Neural progenitor cell (in vitro differentiated cells): ENCODE data around the gene ADGRV1. TPM values are rescaled to one million over a fixed set of nuclear protein-coding genes. Genes with fewer than 3 reads are reported as not detected.

ENCODE experiments used
- DNase-seq: peaks from one replicate; pipeline ENCODE4 v3.0.0-alpha.2; 2016; ENCODE audit warnings: low spot score
- H2AFZ ChIP-seq: fragments of 200-600 bp; sonication (generic); replicated peaks from 2 replicates; pipeline ENCODE4 v1.6.1; 2016; ENCODE audit warnings: antibody characterized with exemption
- H3F3A ChIP-seq: fragments of 200-600 bp; sonication (generic); 2 replicates; pipeline ENCODE4 v1.6.1; 2016; ENCODE audit warnings: antibody characterized with exemption, low read depth
- H3K27ac ChIP-seq: fragments of 200-600 bp; sonication (generic); 2 replicates; pipeline ENCODE4 v1.5.1; 2016; ENCODE audit warnings: mild to moderate bottlenecking
- H3K27me3 ChIP-seq: fragments of 200-600 bp; sonication (generic); 2 replicates; pipeline ENCODE4 v1.6.1; 2016; ENCODE audit warnings: mild to moderate bottlenecking, moderate library complexity
- H3K36me3 ChIP-seq: fragments of 200-600 bp; sonication (generic); 2 replicates; pipeline ENCODE4 v1.5.1; 2016
- H3K4me1 ChIP-seq: fragments of 200-600 bp; sonication (generic); 2 replicates; pipeline ENCODE4 v1.6.1; 2016; ENCODE audit warnings: mixed run types
- H3K4me2 ChIP-seq: fragments of 200-600 bp; sonication (generic); 2 replicates; pipeline ENCODE4 v1.6.1; 2016
- H3K4me3 ChIP-seq: fragments of 200-600 bp; sonication (generic); 2 replicates; pipeline ENCODE4 v1.5.1; 2016
- H3K79me2 ChIP-seq: fragments of 200-600 bp; sonication (generic); 2 replicates; pipeline ENCODE4 v1.6.1; 2016; ENCODE audit warnings: low read depth
- H3K9ac ChIP-seq: fragments of 200-600 bp; sonication (generic); 2 replicates; pipeline ENCODE4 v1.6.1; 2016
- H3K9me3 ChIP-seq: fragments of 200-600 bp; sonication (generic); 2 replicates; pipeline ENCODE4 v1.5.1; 2016; ENCODE audit warnings: low read depth
- H4K20me1 ChIP-seq: fragments of 200-600 bp; sonication (generic); 2 replicates; pipeline ENCODE4 v1.6.1; 2016; ENCODE audit warnings: low read depth
- H3K27ac Mint-ChIP-seq: 3 replicates; pipeline ENCODE4 v1.8.0; 2021; ENCODE audit warnings: mixed read lengths
- H3K27me3 Mint-ChIP-seq: 2 replicates; pipeline ENCODE4 v1.8.0; 2022; ENCODE audit warnings: low read depth, mild to moderate bottlenecking, inconsistent platforms, moderate library complexity, mixed read lengths; ENCODE audit not compliant: insufficient read depth
- H3K36me3 Mint-ChIP-seq: 3 replicates; pipeline ENCODE4 v1.8.0; 2021; ENCODE audit warnings: mixed read lengths
- H3K4me1 Mint-ChIP-seq: 3 replicates; pipeline ENCODE4 v1.8.0; 2021; ENCODE audit warnings: mixed read lengths
- H3K4me3 Mint-ChIP-seq: 3 replicates; pipeline ENCODE4 v1.8.0; 2021; ENCODE audit warnings: mild to moderate bottlenecking, moderate library complexity, mixed read lengths
- H3K9me3 Mint-ChIP-seq: 3 replicates; pipeline ENCODE4 v1.8.0; 2020; ENCODE audit warnings: mixed read lengths
- EZH2 ChIP-seq: fragments of 200-600 bp; sonication (generic); IDR thresholded peaks from 2 replicates; pipeline ENCODE4 v1.6.1; 2017; ENCODE audit warnings: antibody characterized with exemption, mild to moderate bottlenecking, moderate library complexity
- EZH2phosphoT487 ChIP-seq: fragments of 200-600 bp; sonication (generic); IDR thresholded peaks from 2 replicates; pipeline ENCODE4 v1.6.1; 2017; ENCODE audit warnings: antibody characterized with exemption
- total RNA-seq: library from RNA; depleted of rRNA; stranded (reverse); fragments of >200 nt; gene quantifications from 2 replicates; pipeline ENCODE4 v1.2.3, GENCODE V29; 2015; ENCODE audit warnings: low replicate concordance
- TF ChIP-seq, protein P1 (sequence below): fragments of 200-600 bp; sonication (generic); IDR thresholded peaks from 2 replicates; pipeline ENCODE4 v1.5.1; 2017; ENCODE audit warnings: antibody characterized with exemption, mild to moderate bottlenecking

ADGRV1 gene
- total RNA-seq, 1 donor from 2014 or later = 151 TPM

DNA sequence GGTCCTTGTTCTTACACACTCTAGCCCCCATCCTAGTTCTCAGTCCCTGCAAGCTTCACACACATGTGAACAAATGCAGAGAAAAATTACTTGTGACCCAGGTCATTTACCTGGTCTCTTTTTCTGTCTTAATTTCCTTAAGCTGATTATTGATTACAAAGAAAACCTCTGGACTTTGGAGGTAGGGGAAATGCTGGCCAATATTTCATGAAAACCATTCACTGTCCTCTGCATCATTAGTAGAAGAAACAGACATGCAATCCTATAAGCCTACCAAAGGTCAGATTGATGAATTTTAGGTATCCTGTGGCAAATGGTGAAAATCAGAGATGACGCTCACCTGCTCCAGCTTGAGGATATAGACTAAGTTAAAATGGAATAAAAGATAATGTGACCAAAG lies 457.7 kb downstream of the ADGRV1 start:
- Histone ChIP-seq H3K4me3 (no peak overlapping the region), H4K20me1 (no peaks in the 10 kb centered on the region), H3K9me3 (no peaks in the 10 kb centered on the region), H3F3A (no peaks in the 10 kb centered on the region), H3K79me2 (peaks cover 4% of the 10 kb centered on the region), H3K9ac (no peak overlapping the region), H3K4me1 (peaks cover 3% of the 10 kb centered on the region), H3K27me3 (no peaks in the 10 kb centered on the region), H2AFZ (no peak overlapping the region), H3K4me2 (no peak overlapping the region), H3K27ac (no peak overlapping the region), H3K36me3 (no peaks in the 10 kb centered on the region)
- Mint-ChIP-seq H3K4me3 (no peak overlapping the region), H3K36me3 (peaks cover 21% of the 10 kb centered on the region), H3K27me3 (peaks cover 2% of the 10 kb centered on the region), H3K9me3 (peaks cover 23% of the 10 kb centered on the region), H3K4me1 (peaks cover 3% of the 10 kb centered on the region), H3K27ac (no peak overlapping the region)
- TF ChIP-seq EZH2 = no peak
- no peak for TF ChIP-seq EZH2phosphoT487
- TF ChIP-seq, protein P1, sequence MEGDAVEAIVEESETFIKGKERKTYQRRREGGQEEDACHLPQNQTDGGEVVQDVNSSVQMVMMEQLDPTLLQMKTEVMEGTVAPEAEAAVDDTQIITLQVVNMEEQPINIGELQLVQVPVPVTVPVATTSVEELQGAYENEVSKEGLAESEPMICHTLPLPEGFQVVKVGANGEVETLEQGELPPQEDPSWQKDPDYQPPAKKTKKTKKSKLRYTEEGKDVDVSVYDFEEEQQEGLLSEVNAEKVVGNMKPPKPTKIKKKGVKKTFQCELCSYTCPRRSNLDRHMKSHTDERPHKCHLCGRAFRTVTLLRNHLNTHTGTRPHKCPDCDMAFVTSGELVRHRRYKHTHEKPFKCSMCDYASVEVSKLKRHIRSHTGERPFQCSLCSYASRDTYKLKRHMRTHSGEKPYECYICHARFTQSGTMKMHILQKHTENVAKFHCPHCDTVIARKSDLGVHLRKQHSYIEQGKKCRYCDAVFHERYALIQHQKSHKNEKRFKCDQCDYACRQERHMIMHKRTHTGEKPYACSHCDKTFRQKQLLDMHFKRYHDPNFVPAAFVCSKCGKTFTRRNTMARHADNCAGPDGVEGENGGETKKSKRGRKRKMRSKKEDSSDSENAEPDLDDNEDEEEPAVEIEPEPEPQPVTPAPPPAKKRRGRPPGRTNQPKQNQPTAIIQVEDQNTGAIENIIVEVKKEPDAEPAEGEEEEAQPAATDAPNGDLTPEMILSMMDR = no peak
- no peak for DNase-seq

DNA sequence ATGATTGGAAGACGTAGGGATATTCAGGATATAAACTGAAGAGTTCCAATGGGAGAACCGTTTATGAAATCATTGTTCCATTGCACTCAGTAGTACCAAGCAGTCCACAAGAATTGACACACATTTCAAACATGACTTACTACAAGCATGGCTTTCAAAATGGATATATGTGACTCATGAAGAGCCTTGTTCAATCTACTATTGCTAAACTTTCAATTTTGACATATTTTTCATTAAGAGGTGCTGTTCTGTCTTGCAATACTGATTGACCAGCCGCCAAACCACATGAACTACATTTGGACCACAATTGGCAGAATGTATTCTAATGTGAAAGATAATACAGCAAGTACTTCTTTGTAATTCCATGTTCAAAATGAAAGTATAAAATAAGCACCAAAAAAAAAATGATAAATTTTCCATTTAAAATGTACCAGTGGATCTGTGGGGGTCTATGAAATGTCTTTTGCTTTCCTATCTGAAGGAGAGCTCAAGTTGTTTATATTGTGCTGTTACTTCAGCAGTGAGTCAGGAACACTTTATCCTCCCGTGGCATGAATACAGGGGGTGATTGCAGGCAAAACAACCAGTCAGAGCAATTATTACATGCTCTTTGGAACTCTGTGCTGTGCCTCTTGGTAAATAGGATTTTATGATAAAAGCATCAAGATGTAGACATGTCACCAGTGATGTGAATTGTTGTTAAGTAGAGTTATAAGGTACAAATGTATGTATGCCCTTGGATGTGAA lies 458.5 kb downstream of the ADGRV1 start:
- Histone ChIP-seq H3K36me3 (no peaks in the 10 kb centered on the region), H3K4me1 (peaks cover 3% of the 10 kb centered on the region), H4K20me1 (no peaks in the 10 kb centered on the region), H3K27ac (no peak overlapping the region), H3K4me2 (no peak overlapping the region), H3K27me3 (no peaks in the 10 kb centered on the region), H3K9ac (no peak overlapping the region), H3K9me3 (no peaks in the 10 kb centered on the region), H3K79me2 (peaks cover 4% of the 10 kb centered on the region), H3F3A (no peaks in the 10 kb centered on the region), H3K4me3 (no peak overlapping the region), H2AFZ (no peak overlapping the region)
- Mint-ChIP-seq H3K4me1 (peaks cover 3% of the 10 kb centered on the region), H3K27ac (no peak overlapping the region), H3K27me3 (peaks cover 2% of the 10 kb centered on the region), H3K36me3 (peaks cover 21% of the 10 kb centered on the region), H3K9me3 (peaks cover 23% of the 10 kb centered on the region), H3K4me3 (no peak overlapping the region)
- DNase-seq = no peak
- TF ChIP-seq, protein P1 = no peak
- TF ChIP-seq EZH2 (no peak), EZH2phosphoT487 (no peak)

DNA sequence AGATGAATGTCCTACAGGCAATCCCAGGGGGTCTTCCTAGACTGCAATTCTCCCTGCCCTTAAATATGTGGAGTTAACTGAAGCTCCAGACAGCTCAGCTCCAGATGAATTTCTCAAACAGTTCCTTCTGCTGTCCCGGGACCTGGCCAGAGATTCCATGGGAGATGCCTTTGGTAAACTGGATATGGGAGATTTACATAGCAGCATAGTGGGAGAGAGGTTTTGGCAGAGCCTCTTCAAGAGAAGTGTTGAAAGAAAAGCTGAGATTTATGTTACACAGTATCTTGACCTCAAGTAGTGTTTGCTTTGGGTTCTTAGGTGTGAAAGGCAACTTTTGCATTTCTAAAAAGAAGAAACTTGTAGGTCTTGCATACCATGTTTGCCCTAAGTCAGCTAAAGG lies 459.6 kb downstream of the ADGRV1 start:
- TF ChIP-seq, protein P1 = no peak
- TF ChIP-seq EZH2 = no peak
- TF ChIP-seq EZH2phosphoT487 = no peak
- H3K9ac ChIP-seq = no peak overlapping the region
- H3K27ac ChIP-seq = no peak overlapping the region
- no peaks in the 10 kb centered on the region for H3K9me3 ChIP-seq
- no peaks in the 10 kb centered on the region for H3K27me3 ChIP-seq
- no peaks in the 10 kb centered on the region for H4K20me1 ChIP-seq
- no peaks in the 10 kb centered on the region for H3K36me3 ChIP-seq
- H3F3A ChIP-seq = no peaks in the 10 kb centered on the region
- no peak overlapping the region for H3K4me3 Mint-ChIP-seq
- H3K27ac Mint-ChIP-seq = no peak overlapping the region
- peaks cover 3% of the 10 kb centered on the region for H3K4me1 ChIP-seq
- no peak overlapping the region for H3K4me3 ChIP-seq
- H3K9me3 Mint-ChIP-seq = peaks cover 22% of the 10 kb centered on the region
- peaks cover 19% of the 10 kb centered on the region for H3K36me3 Mint-ChIP-seq
- H3K4me1 Mint-ChIP-seq = peaks cover 3% of the 10 kb centered on the region
- H3K4me2 ChIP-seq = no peak overlapping the region
- DNase-seq = no peak
- H2AFZ ChIP-seq = no peak overlapping the region
- H3K79me2 ChIP-seq = peaks cover 4% of the 10 kb centered on the region
- H3K27me3 Mint-ChIP-seq = peaks cover 2% of the 10 kb centered on the region
